NOMO-1 treated with dmso at 0.1 percent for 144 hours (cell line): ENCODE data around the gene TMPRSS15.
"Not testable (repeated sequence)": the region's sequence is repeated elsewhere in the genome, so short reads cannot be mapped to it uniquely, and the experiment has no call there.

Source experiments
- DNase-seq: peaks from one replicate; lab custom pipeline; 2025; ENCODE audit not compliant: unreplicated experiment; lab: John Stamatoyannopoulos, UW

TMPRSS15 gene

GRCh38 chr21:18403735-18404450 lies at the start of gene TMPRSS15:
TSS of gene TMPRSS15 (minus strand) at chr21:18403785. CDS start at chr21:18403622, 163 bp downstream.
- no peak for DNase-seq

GRCh38 chr21:18451670-18452069 lies 48.1 kb upstream of the TMPRSS15 start:
- DNase-seq = no peak

- DNase-seq = no peak
Observed at GRCh38 chr21:18449605-18450550, 46.3 kb upstream of the TMPRSS15 start.

GRCh38 chr21:18443701-18444100 lies 40.1 kb upstream of the TMPRSS15 start:
- no peak for DNase-seq

GRCh38 chr21:18443085-18443484 lies 39.5 kb upstream of the TMPRSS15 start:
- no peak for DNase-seq

GRCh38 chr21:18430341-18430740 lies 26.8 kb upstream of the TMPRSS15 start:
- peak; percentile 8 for DNase-seq

- DNase-seq = peak; percentile 18
Observed at GRCh38 chr21:18424276-18424675, 20.7 kb upstream of the TMPRSS15 start.

- no peak for DNase-seq
Observed at GRCh38 chr21:18417141-18417790, 13.7 kb upstream of the TMPRSS15 start.

- DNase-seq = no peak
Observed at GRCh38 chr21:18411565-18411964, 8.0 kb upstream of the TMPRSS15 start.

GRCh38 chr21:18409579-18409978 lies 6.0 kb upstream of the TMPRSS15 start:
- no peak for DNase-seq

- no peak for DNase-seq
Observed at GRCh38 chr21:18398843-18399242, 4.7 kb downstream of the TMPRSS15 start.

GRCh38 chr21:18387994-18388393 lies 15.6 kb downstream of the TMPRSS15 start:
- no peak for DNase-seq

GRCh38 chr21:18384771-18385170 lies 18.8 kb downstream of the TMPRSS15 start:
- DNase-seq = no peak

GRCh38 chr21:18382934-18383619 lies 20.5 kb downstream of the TMPRSS15 start:
- not testable (repeated sequence) for DNase-seq

- DNase-seq = no peak
Observed at GRCh38 chr21:18382141-18382540, 21.4 kb downstream of the TMPRSS15 start.

GRCh38 chr21:18373606-18374005 lies 30.0 kb downstream of the TMPRSS15 start:
- no peak for DNase-seq

GRCh38 chr21:18370301-18370700 lies 33.3 kb downstream of the TMPRSS15 start:
- DNase-seq = no peak

- DNase-seq = no peak
Observed at GRCh38 chr21:18369115-18369514, 34.5 kb downstream of the TMPRSS15 start.

- DNase-seq = no peak
Observed at GRCh38 chr21:18368205-18368604, 35.4 kb downstream of the TMPRSS15 start.

GRCh38 chr21:18356801-18357200 lies 46.8 kb downstream of the TMPRSS15 start:
- no peak for DNase-seq

GRCh38 chr21:18354947-18355346 lies 48.6 kb downstream of the TMPRSS15 start:
- DNase-seq = no peak
